SK-N-SH (cell line): ENCODE measurements around the gene ZNF264. TPM values are rescaled to one million over a fixed set of nuclear protein-coding genes. Genes with fewer than 3 reads are reported as not detected.

Source experiments
- CTCF ChIA-PET: fragments of 300-600, 350-600 bp; formaldehyde crosslinking; extraction: SDS; loops from one replicate; lab custom pipeline; 2021; lab: Yijun Ruan, JAX
- POLR2A ChIA-PET: fragments of 350-600 bp; sonication (Branson Sonifier 250); formaldehyde crosslinking; extraction: SDS; loops from one replicate; lab custom pipeline; 2020; ENCODE audit warnings: antibody characterized with exemption, inconsistent platforms; lab: Yijun Ruan, JAX
- DNase-seq: peaks from one replicate; pipeline ENCODE4 v3.0.0; 2012
- H2AFZ ChIP-seq: fragments of 200-600 bp; sonication (generic); 2 replicates; pipeline ENCODE4 v1.8.1; 2016; ENCODE audit warnings: antibody characterized with exemption, mild to moderate bottlenecking, low read depth
- H3F3A ChIP-seq: fragments of 200-600 bp; sonication (generic); replicated peaks from 2 replicates; pipeline ENCODE3; 2016; ENCODE audit warnings: antibody characterized with exemption, mild to moderate bottlenecking; ENCODE audit not compliant: insufficient read depth
- H3K27ac ChIP-seq, 2 experiments: fragments of 200-500 bp in 1 of 2; fragments of 200-600 bp in 1 of 2; sonication (Bioruptor generic) in 1 of 2; sonication (generic), shearing (Covaris generic) in 1 of 2; 2 replicates each; pipeline versions ENCODE4 v1.5.1 to v1.6.1; 2014 to 2016; ENCODE audit warnings: low read depth in 2 of 2, inconsistent platforms in 1 of 2, low read length in 1 of 2, mild to moderate bottlenecking in 1 of 2, mixed read lengths in 1 of 2
- H3K27me3 ChIP-seq: fragments of 200-600 bp; sonication (generic), shearing (Covaris generic); 2 replicates; pipeline ENCODE4 v1.6.1; 2016; ENCODE audit warnings: mixed run types; ENCODE audit not compliant: insufficient read depth
- H3K36me3 ChIP-seq, 2 experiments: fragments of 200-500 bp in 1 of 2; fragments of 200-600 bp in 1 of 2; sonication (Bioruptor generic) in 1 of 2; sonication (generic) in 1 of 2; replicated peaks in 1 of 2; 2 replicates each; pipeline versions ENCODE3 to v1.5.1; 2014 to 2016; ENCODE audit warnings: low read length in 1 of 2, mild to moderate bottlenecking in 1 of 2; ENCODE audit not compliant: insufficient read depth in 2 of 2, control insufficient read depth in 1 of 2
- H3K4me1 ChIP-seq, 2 experiments: fragments of 200-500 bp in 1 of 2; fragments of 200-600 bp in 1 of 2; sonication (Bioruptor generic) in 1 of 2; sonication (generic), shearing (Covaris generic) in 1 of 2; 2 replicates each; pipeline versions ENCODE4 v1.5.1 to v1.6.1; 2014 to 2016; ENCODE audit warnings: low read depth in 1 of 2, low read length in 1 of 2, mixed run types in 1 of 2; ENCODE audit not compliant: insufficient read depth in 2 of 2, control insufficient read depth in 1 of 2
- H3K4me2 ChIP-seq: fragments of 200-600 bp; sonication (generic), shearing (Covaris generic); 2 replicates; pipeline ENCODE4 v1.6.1; 2017; ENCODE audit warnings: mixed run types
- H3K4me3 ChIP-seq, 2 experiments: fragments of 200-500 bp in 1 of 2; fragments of 200-600 bp in 1 of 2; sonication (Bioruptor generic) in 1 of 2; sonication (generic), shearing (Covaris generic) in 1 of 2; 2 replicates each; pipeline versions ENCODE4 v1.5.1 to v1.8.1; 2014 to 2016; ENCODE audit warnings: low read depth in 2 of 2, inconsistent platforms in 1 of 2, low read length in 1 of 2, mild to moderate bottlenecking in 1 of 2, mixed read lengths in 1 of 2, moderate library complexity in 1 of 2
- H3K79me2 ChIP-seq: fragments of 200-600 bp; sonication (generic); 2 replicates; pipeline ENCODE4 v1.8.1; 2017; ENCODE audit warnings: mild to moderate bottlenecking; ENCODE audit not compliant: insufficient read depth
- H3K9ac ChIP-seq: fragments of 200-600 bp; sonication (generic); 2 replicates; pipeline ENCODE4 v1.6.1; 2017; ENCODE audit warnings: mixed run types
- H3K9me2 ChIP-seq: fragments of 200-600 bp; sonication (generic); 2 replicates; pipeline ENCODE4 v1.6.1; 2017; ENCODE audit warnings: mixed run types
- H3K9me3 ChIP-seq: fragments of 200-600 bp; sonication (generic); 2 replicates; pipeline ENCODE4 v1.6.1; 2017; ENCODE audit warnings: mixed run types, mild to moderate bottlenecking, moderate library complexity
- H4K20me1 ChIP-seq: fragments of 200-600 bp; sonication (generic); 2 replicates; pipeline ENCODE4 v1.6.1; 2017; ENCODE audit warnings: mild to moderate bottlenecking, mixed run types; ENCODE audit not compliant: insufficient read depth
- EZH2phosphoT487 ChIP-seq: fragments of 200-600 bp; sonication (generic); IDR thresholded peaks from 2 replicates; pipeline ENCODE4 v1.6.1; 2017; ENCODE audit warnings: low read depth, mixed run types, mild to moderate bottlenecking, antibody characterized with exemption, moderate library complexity, borderline replicate concordance
- FOSL2 ChIP-seq: IDR thresholded peaks from 2 replicates; pipeline ENCODE4 v1.4.0; 2012; ENCODE audit warnings: low read depth, mild to moderate bottlenecking, moderate library complexity, borderline replicate concordance
- FOXJ3 ChIP-seq: sonication (generic); formaldehyde crosslinking; IDR thresholded peaks from 2 replicates; pipeline ENCODE4 v1.5.1; 2020; ENCODE audit warnings: mild to moderate bottlenecking, missing genetic modification reagents
- GABPA ChIP-seq: IDR thresholded peaks from 2 replicates; pipeline ENCODE4 v1.4.0; 2012; ENCODE audit warnings: low read depth, mild to moderate bottlenecking
- GATA2 ChIP-seq: sonication (generic); formaldehyde crosslinking; IDR thresholded peaks from 2 replicates; pipeline ENCODE4 v1.5.0; 2020; ENCODE audit warnings: mild to moderate bottlenecking, missing genetic modification reagents
- IRF3 ChIP-seq: fragments of 150-350 bp; IDR thresholded peaks from 2 replicates; pipeline ENCODE4 v1.6.1; 2016; ENCODE audit warnings: mild to moderate bottlenecking, low read depth, low read length
- JUND ChIP-seq: IDR thresholded peaks from 2 replicates; pipeline ENCODE4 v1.4.0; 2012
- NFIC ChIP-seq: IDR thresholded peaks from 2 replicates; pipeline ENCODE4 v1.4.0; 2012; ENCODE audit warnings: borderline replicate concordance
- NRF1 ChIP-seq: IDR thresholded peaks from 2 replicates; pipeline ENCODE4 v1.6.1; 2012; ENCODE audit warnings: low read depth, mild to moderate bottlenecking, low read length
- PBX3 ChIP-seq: IDR thresholded peaks from 2 replicates; pipeline ENCODE4; 2012
- SIN3A ChIP-seq: IDR thresholded peaks from 2 replicates; pipeline ENCODE4 v1.6.1; 2012; ENCODE audit warnings: low read depth, mild to moderate bottlenecking, low read length, moderate library complexity, borderline replicate concordance
- TAF1 ChIP-seq: IDR thresholded peaks from 2 replicates; pipeline ENCODE4 v1.6.1; 2012; ENCODE audit warnings: low read depth, mild to moderate bottlenecking, low read length, moderate library complexity, borderline replicate concordance
- TCF12 ChIP-seq: IDR thresholded peaks from 2 replicates; pipeline ENCODE4 v1.4.0; 2012
- ZBTB33 ChIP-seq: IDR thresholded peaks from 2 replicates; pipeline ENCODE4 v1.4.0; 2012; ENCODE audit warnings: low read depth, borderline replicate concordance
- WGBS: methylation state at CpG from one replicate; pipeline ENCODE4 v1.1.6; 2017; ENCODE audit warnings: low lambda C conversion rate; 5-methylcytosine and 5-hydroxymethylcytosine counted together
- polyA plus RNA-seq, 3 experiments: library from polyadenylated mRNA; depleted of rRNA; stranded (reverse); fragments of >200 nt; gene quantifications; 2 replicates each; pipeline ENCODE4 v1.2.3, GENCODE V29; 2012

ZNF264 gene
- polyA plus RNA-seq, 1 of the 3 experiments (the other 2 are of a cell fraction) = 8.8 TPM

GRCh38 chr19:57152921-57153320 is 38.4 kb upstream of the ZNF264 start:
- Histone ChIP-seq H2AFZ (no peak overlapping the region), H3K79me2 (no peaks in the 10 kb centered on the region), H4K20me1 (no peaks in the 10 kb centered on the region), H3K4me3 (no peak overlapping the region), H3K27ac (no peak overlapping the region), H3K9me2 (no peaks in the 10 kb centered on the region), H3F3A (no peaks in the 10 kb centered on the region), H3K4me1 (no peaks in the 10 kb centered on the region), H3K36me3 (no peaks in the 10 kb centered on the region), H3K4me2 (no peak overlapping the region), H3K27me3 (no peaks in the 10 kb centered on the region), H3K9ac (no peak overlapping the region), H3K9me3 (no peaks in the 10 kb centered on the region)
- no peak for DNase-seq
- POLR2A ChIA-PET = no interaction called here
- no peak for TF ChIP-seq SIN3A
- TF ChIP-seq EZH2phosphoT487 = no peak
- TF ChIP-seq GATA2 (CRISPR knock-in tag) = no peak
- TF ChIP-seq TAF1 = no peak
- TF ChIP-seq NFIC = no peak
- no peak for TF ChIP-seq TCF12
- TF ChIP-seq PBX3 = no peak
- no peak for TF ChIP-seq JUND
- TF ChIP-seq FOSL2 = no peak
- WGBS = 21% methylated on average over 5 of the region's 5 CpGs
- CTCF ChIA-PET = no interaction called here

- no peaks in the 10 kb centered on the region; the same call in 1 of the 2 replicates for H3K27me3 ChIP-seq
- H3K9me3 ChIP-seq = no peaks in the 10 kb centered on the region
- no peaks in the 10 kb centered on the region for H3F3A ChIP-seq
- no peaks in the 10 kb centered on the region for H3K9me2 ChIP-seq
- H3K4me3 ChIP-seq = no peak overlapping the region
- H3K4me2 ChIP-seq = no peak overlapping the region
- ChIA-PET CTCF (no interaction called here), POLR2A (no interaction called here)
- 12% methylated on average over 5 of the region's 5 CpGs for WGBS
- H3K27ac ChIP-seq = no peak overlapping the region
- DNase-seq = no peak
- no peaks in the 10 kb centered on the region for H3K4me1 ChIP-seq
- TF ChIP-seq IRF3 (no peak), ZBTB33 (no peak), FOXJ3 (CRISPR knock-in tag) (no peak), NRF1 (no peak), GABPA (no peak), TAF1 (no peak)
- H3K9ac ChIP-seq = no peak overlapping the region
- no peaks in the 10 kb centered on the region for H3K36me3 ChIP-seq
- no peaks in the 10 kb centered on the region for H3K79me2 ChIP-seq
- no peaks in the 10 kb centered on the region for H4K20me1 ChIP-seq
- no peak overlapping the region for H2AFZ ChIP-seq
These were observed 29.2 kb upstream of the ZNF264 start for GRCh38 chr19:57161985-57162539.
